Epithelial cell of esophagus (primary cell): Measurements from ENCODE around the gene TCFL5.

Source experiments
- DNase-seq: peaks from one replicate; pipeline ENCODE4 v3.0.0; 2010; ENCODE audit warnings: low read depth
- H3K4me3 ChIP-seq: 2 replicates; pipeline ENCODE4 v1.5.1; 2011; ENCODE audit warnings: mild to moderate bottlenecking, low read length, control low read depth
- TF ChIP-seq, protein P1 (sequence below): IDR thresholded peaks from 2 replicates; pipeline ENCODE4 v1.5.1; 2011; ENCODE audit warnings: low read depth, mild to moderate bottlenecking, low read length, control low read depth, inconsistent platforms; ENCODE audit not compliant: insufficient read depth; ENCODE audit errors: missing control alignments

The TCFL5 gene

DNA sequence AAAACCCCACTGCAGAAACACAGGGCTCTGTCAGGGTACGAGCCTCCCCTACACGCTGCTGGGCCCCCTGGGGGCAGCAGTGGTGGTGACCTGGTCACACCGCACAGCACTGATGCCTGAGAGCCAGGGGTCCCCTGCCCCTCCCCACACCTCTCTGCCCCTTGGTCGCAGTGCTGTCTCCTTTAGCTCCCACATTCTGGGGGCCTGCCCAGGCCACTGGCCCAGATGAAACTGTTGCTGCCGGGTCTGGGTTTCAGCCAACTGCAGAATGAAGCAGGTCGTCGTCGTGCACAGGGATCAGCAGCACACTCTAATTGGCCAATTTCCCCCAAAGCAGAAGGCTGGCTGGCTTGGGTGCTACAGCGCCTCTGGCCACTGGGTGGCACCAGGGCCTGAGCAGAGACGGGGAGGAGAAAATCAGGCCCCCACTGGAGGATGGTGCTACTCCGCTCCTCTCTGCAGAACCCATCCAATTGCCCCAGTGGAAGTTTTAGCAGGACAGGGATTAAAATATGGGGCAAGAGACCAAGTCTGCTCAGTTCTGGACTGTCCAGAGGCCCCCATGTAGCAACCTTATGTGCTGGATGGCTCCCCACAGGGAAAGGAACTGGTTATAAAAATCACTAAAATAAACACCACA lies 38.5 kb upstream of the TCFL5 start:
- peak; percentile 78 for DNase-seq
- TF ChIP-seq, protein P1, sequence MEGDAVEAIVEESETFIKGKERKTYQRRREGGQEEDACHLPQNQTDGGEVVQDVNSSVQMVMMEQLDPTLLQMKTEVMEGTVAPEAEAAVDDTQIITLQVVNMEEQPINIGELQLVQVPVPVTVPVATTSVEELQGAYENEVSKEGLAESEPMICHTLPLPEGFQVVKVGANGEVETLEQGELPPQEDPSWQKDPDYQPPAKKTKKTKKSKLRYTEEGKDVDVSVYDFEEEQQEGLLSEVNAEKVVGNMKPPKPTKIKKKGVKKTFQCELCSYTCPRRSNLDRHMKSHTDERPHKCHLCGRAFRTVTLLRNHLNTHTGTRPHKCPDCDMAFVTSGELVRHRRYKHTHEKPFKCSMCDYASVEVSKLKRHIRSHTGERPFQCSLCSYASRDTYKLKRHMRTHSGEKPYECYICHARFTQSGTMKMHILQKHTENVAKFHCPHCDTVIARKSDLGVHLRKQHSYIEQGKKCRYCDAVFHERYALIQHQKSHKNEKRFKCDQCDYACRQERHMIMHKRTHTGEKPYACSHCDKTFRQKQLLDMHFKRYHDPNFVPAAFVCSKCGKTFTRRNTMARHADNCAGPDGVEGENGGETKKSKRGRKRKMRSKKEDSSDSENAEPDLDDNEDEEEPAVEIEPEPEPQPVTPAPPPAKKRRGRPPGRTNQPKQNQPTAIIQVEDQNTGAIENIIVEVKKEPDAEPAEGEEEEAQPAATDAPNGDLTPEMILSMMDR: peak; percentile 91
- H3K4me3 ChIP-seq: peak overlapping the region; percentile 26

DNA sequence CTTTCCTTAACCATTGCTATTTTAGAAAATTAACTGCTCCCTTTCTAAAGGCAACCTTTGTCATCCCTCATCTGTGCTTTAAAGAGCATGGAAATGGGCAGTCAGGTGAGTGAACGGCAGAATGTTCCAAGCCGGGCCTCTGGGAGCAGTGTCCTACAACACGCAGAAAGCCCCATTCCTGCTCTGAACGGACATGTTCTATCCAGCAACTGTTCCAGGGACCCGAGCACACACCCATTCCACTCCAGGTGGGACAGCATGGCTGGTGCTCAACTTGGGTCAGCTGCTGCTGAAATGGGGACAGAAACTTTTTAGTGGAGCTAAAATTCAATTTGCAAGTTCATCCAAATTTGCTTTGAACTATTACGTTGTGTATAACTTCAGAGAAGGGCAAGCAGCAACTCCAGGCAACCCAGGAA lies 38.0 kb upstream of the TCFL5 start:
- TF ChIP-seq, protein P1: peak; percentile 50
- no peak overlapping the region for H3K4me3 ChIP-seq
- DNase-seq: peak; percentile 48

DNA sequence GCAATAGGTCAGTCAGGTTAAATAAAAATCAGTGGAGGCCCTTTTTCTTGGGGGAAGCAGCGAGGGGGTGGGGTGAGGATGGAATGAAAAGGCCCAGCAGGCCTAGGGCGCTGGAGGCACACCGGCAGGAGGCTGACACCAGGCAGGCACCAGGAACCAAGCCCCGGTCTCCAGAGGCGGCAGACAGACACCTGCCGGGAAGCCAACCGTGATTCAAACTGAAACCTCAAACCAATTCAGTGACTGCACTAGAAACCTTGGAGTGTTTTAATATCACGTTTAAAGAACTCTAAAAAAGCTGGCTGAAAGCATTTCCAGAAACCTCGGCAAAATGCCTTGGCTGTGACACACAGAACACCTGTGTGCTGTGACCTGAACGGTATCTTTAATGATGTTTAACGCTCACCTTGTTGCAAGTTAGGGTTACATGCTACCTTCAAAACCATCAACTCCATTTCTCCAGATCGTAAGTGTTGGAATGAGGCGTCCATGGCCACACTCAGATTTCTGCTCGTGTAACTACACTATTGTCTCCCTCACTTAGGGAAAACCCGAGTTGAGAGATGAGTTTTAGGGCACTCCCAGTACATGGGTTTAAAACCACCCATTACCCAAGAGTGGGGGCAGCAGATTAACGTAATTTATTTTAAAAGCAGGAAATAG lies 37.5 kb upstream of the TCFL5 start:
- DNase-seq: no peak
- H3K4me3 ChIP-seq: no peak overlapping the region
- TF ChIP-seq, protein P1: no peak

DNA sequence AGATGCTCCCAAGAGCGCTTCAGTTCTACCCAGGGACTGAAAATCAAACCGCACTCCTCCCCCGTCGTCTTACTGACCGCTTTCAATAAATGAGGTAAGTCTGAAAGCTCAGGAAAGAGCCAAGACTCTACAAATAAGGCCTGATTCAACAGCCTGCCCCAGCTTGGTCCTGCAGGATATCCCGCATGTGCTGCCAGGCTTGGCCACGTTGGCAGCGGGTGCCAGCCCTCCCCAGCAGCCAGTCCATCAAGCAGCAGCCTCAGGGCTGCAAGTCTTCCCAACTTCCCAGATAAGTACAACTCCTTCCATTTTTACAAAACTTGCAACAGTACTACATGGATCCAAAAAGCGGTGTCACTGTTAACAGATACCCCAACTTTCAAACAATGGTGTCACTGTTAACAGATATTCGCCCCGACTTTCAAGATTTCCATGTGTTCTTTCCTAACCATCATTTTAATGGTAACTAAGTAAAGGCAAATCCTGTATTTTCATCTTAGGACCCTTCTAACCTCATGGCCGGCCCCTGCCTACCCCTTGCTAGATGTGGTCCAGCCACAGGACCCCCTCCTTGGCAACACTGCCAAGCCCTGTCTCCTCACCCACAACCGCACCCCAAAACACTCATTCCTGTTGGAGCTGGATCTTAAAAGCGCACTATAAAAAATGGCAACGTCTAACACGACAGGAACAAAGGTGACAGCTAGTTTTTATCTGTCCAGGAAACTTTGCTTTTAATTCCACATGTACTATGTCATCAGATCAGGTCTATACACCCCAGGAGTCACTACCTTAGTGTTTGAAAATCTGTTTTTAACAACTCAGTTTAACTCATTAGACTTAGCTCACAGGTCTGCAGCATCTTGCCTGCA lies 36.7 kb upstream of the TCFL5 start:
- DNase-seq: peak; percentile 39
- TF ChIP-seq, protein P1: no peak
- H3K4me3 ChIP-seq: no peak overlapping the region

DNA sequence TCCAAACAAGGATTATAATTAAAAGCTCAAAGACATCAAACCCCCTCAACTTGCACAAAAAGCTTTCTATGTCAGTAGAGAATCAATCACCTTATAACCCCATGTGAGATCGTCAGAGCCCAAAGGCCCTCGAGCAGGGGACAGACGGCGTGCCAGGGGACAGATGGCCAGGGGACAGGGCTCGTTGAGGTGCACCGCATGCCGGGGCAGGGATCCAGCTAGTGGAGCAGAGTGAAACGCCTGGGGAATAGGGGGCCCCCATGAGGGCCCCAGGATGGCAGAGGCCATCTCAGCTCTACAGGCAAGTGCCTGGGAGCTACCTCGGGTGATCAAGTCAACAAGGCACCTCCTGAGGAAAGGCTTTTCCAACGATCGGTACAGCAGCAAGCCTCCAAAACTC lies 36.0 kb upstream of the TCFL5 start:
- TF ChIP-seq, protein P1: no peak
- DNase-seq: no peak
- no peak overlapping the region for H3K4me3 ChIP-seq

DNA sequence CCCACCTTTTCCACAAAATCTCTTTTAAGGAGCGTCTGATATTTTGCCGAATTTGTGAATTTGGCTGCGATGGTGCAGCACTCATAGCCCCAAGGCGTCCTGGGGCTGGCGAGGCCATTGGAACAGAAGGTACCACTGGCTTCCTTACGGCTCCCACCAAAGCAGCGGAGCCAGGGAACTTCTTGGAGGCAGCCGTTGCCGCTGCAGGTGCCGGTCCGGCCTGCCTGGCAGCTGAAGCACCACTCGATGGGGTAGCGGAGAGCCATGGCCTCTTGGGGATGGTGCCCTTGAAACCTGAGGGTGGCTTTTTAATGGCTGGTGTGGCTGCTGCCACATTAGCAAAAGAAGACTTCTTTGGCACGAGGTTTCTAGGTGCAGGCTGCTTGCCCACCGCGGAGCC lies 34.9 kb upstream of the TCFL5 start:
- H3K4me3 ChIP-seq: no peak overlapping the region
- TF ChIP-seq, protein P1: no peak
- no peak for DNase-seq
